GM19438 (cell line): ENCODE measurements around the gene KCNG2.
"Not testable (repeated sequence)": the region's sequence is repeated elsewhere in the genome, so short reads cannot be mapped to it uniquely, and the experiment has no call there.

ENCODE experiments used
- ATAC-seq: cut with Tn5 transposase; IDR thresholded peaks from one replicate; pipeline ENCODE4 v1.9.1; 2021; ENCODE audit warnings: low read depth; ENCODE audit not compliant: unreplicated experiment

The KCNG2 gene

GRCh38 chr18:79866889-79867574 lies 69.3 kb downstream of the KCNG2 start:
- no peak for ATAC-seq

- ATAC-seq, result no peak
Measured at GRCh38 chr18:79867666-79868065, 69.9 kb downstream of the KCNG2 start.

DNA sequence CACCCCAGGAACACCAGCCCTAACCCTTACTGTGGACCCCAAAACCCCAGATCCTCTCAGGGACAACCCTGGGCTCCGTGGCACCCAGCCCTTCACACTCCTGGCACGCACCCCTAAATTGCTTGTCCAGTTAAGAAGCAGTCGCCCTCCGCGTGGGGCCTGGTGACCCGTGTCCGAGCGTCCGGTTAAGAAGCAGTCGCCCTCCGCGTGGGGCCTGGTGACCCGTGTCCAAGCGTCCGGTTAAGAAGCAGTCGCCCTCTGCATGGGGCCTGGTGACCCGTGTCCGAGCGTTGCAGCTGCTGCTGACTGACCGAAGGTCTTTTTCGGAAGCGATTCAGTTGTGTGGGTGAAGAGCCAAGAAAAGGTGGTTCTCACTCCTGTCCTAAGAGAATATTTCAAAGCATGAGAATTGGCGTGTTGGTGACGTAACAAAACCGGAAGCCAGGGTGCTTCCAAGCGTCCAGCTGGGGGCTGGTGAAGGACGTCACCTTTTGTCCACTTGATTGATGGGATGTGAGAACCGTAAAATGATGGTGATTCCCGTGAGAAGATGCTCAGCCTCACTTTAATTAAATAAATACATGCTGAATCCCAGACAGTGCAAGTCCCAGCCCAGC lies 70.5 kb downstream of the KCNG2 start:
- no peak for ATAC-seq

- no peak for ATAC-seq
Measured at GRCh38 chr18:79868811-79869541, 71.2 kb downstream of the KCNG2 start.

GRCh38 chr18:79869591-79870300 lies 72.0 kb downstream of the KCNG2 start:
- no peak for ATAC-seq

DNA sequence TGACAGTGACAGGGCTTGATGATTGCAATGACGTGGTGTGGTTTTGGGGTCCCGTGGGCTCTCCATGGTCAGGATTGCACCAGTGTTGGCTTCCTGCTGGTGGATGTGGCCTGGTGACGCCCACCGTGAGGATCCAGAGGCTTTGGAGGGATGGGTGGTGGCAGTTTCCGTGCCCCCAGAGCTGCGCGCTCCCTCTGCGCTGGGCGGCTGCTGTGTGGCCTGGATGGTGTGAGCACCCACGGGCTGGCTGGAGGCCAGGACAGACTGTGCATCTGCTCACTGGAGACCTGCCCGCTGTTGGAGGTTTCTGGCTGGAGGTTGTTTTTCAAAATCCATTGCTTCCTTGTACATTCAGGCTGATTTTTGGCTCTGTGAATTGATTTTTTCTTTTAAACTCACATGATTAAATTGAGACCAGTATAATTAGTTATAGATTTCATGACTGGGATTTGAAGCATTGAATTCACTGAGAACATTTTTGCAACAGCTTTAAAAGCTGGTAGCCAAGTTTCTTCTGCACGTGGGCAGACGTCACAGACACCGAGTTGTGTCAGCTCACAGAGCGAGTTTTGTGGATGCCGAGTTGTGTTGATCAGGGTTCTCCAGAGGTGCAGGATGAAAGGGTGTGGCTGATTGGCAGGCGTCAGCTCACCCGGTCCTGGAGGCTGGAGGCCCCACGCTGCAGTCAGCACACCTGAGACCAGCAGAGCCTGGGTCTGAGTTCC lies 72.7 kb downstream of the KCNG2 start:
- ATAC-seq, result no peak

GRCh38 chr18:79871026-79871390 lies 73.3 kb downstream of the KCNG2 start:
- no peak for ATAC-seq

DNA sequence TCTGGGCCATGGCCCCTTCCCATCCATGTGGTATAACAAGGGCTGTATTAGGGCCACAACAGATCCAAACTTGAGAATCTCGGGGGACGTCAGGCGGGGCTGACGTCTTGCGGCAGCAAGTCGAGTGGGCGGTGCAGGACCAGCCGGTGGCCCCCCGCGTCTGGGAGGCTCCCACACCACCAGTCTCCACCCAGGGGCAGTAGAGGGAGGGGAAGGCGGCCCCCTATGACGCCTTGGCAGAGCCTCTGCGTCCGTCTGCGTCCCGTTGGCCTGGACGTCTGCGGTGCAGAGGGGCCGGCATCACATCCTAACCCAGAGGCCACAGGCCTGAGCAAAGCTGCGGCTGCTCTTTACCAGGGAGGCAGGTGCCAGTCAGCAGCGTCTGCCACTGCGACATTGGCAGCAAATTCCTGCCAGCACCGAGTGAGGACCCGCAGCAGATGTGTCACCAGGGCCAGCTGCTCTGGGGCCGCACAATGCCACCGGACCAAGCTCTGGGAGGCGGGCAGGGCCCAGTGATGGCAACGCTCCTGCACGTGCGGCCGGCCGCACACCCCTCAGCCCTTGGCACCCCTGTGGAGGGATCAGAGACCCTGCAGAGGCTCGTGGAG lies 73.8 kb downstream of the KCNG2 start:
- ATAC-seq, result no peak

DNA sequence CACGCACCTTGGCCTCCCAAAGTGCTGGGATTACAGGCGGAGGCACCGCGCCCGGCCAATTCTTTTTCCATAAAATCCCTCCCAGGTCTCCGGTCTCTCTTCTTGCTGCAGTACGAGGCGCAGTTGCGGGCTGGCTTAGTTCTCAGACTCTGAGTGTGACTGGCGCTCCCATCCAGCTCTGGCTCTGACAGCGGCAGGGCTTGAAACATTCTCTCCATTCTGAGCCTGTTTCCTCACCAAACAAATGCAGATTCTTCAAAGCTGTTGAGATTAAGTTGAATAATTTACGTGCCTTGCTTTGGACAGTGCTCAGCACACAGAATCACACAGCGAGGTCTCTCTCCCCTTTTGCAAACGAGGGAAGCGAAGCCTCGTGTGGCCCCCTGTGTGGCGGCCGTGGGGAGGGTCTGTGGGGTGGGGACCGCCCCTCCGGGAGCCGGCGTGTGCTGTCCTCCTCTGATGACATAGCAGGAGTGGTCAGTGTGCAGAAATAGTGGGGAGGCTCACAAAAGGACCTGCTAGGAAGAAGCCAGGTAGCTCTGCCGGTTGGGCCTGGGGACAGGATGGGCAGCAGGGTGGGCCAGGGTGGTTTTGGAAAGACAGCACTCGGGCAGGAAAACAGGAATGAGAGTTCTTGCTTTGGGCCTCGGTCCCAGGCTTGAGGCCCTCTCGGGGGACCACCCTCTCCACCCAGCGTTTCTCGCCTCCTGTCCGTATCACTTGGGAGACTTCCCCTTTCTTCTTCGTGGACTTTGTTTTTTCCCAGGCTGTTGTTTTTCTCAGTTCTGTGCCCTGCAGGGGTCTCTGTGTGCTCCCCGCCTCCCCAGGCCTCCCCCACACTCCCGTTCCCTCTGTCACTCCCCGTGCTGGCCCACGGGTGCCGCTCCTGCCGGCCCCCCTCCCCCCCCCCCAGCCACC lies 75.0 kb downstream of the KCNG2 start:
- no peak for ATAC-seq

DNA sequence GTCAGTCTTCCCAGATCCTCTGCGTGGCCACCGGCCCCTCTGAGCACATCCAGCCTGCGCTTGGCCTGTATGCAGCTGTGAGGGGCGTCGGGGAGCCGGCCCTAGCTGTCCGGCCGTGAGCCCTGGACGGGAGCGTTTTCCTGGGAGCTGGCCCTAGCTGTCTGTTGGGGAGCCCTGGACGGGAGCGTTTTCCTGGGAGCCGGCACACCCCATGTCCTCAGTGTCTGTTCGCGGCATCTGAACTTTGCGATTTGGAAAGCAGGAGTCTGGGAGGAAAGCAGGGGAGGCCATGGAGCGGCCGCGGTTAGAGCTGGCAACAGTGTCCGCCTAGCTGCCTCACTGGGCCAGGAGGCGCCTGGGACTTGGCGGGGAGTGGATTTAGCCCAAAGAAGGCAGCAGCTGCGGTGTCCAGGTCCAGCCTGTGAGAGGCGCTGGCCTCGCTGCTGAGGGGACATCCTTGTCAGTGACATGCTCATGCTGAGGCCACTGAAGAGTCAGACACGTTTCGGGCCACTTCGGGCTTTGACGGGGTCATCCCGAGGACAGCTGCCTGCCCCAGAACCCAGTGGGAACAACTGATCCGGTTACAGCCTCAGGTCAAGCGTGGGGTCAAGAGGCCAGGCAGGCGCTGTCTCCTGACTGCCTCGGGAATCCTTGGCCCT lies 75.8 kb downstream of the KCNG2 start:
- no peak for ATAC-seq

DNA sequence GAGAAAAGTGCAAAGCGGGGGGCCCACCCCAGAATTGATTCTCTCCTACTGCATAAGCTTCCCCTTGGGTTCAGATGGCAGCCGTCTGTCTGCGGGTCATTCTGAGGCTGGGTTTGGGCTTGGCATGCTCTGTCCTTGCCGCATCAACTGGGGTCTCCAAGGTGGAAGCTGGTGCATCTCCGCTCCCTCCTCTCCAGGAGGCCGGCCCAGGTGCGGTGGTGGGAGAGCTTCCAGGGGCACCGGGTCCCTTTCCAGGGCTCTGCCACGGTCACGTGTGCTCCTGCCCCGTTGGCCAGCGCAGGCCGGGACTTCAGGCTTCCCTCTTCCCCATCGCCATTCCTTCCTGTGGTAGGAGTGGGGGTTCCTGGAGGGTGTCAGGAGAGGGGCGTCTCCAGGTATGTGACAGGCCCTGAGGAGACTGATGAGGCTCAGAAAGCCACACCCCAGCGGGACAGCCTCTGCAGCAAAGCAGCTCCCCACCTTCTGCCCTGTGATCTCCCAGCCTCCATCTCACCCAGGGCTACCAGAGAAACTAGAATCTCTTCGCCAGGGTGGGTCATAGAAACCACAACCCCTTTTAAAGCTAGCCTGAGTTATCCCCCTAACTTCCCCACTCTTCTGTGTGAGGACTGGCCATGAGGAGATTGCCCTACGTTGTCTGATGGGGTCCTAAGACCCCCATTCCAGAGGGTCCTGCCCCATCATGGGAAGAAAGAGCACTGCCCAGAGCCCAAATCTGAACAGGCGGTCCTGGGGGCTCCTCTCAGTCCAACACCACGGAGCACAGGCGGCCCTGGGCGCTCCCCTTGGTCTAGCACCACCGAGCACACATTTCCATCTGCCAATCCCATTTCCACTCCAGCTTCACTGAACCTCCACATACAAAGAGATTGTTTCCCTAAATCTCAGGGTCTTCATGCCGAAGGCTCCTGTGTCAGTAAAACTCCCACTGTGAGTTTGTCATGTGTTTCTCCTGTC lies 77.1 kb downstream of the KCNG2 start:
- ATAC-seq, result no peak

- ATAC-seq, result no peak
Measured at GRCh38 chr18:79875531-79875919, 77.8 kb downstream of the KCNG2 start.

GRCh38 chr18:79875931-79876461 lies 78.3 kb downstream of the KCNG2 start:
- ATAC-seq, result no peak

DNA sequence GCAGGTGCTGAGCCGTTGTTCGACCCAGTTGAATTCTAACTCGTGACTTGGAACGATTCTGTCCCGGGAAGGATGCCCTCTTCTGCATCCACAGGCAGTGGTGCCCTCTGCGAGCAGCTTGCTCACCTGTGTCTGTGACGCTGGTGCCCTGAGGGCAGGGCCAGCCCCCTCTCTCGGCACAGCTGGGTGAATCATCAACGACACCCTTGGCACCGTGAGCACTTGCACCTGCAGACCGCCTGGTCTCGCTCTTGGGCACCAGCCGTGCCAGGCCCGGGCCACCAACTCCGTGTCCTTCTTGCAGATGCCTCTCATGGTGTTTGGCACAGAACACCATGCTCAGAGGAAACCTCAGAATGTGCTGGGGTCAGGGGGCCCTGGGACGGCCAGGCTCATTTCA lies 78.8 kb downstream of the KCNG2 start:
- ATAC-seq, result no peak

- ATAC-seq, result no peak
Measured at GRCh38 chr18:79877163-79878091, 79.7 kb downstream of the KCNG2 start.

DNA sequence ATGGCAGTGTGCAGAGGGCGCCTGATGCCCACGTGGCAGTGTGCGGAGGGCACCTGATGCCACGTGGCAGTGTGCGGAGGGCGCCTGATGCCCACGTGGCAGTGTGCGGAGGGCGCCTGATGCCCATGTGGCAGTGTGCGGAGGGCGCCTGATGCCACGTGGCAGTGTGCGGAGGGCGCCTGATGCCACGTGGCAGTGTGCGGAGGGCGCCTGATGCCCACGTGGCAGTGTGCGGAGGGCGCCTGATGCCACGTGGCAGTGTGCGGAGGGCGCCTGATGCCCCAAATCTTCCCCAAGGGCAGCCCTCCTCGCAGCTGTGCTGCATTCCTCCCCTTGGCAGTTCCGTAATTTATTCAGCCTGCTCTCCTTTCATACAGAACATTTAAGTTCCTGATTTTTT lies 80.5 kb downstream of the KCNG2 start:
- not testable (repeated sequence) for ATAC-seq
